Stimulated activated CD8-positive, alpha-beta memory T cell treated with anti-CD3 and anti-CD28 coated beads, Interleukin-4, amount 100 ng/mL, for 48 hours (primary cell): ENCODE data around the gene PIAS2.
"Not testable (repeated sequence)": the region's sequence is repeated elsewhere in the genome, so short reads cannot be mapped to it uniquely, and the experiment has no call there.

ENCODE experiments used
- DNase-seq: peaks from one replicate; pipeline ENCODE4 v3.0.0-alpha.2; 2020

PIAS2 gene

GRCh38 chr18:46830633-46831032 lies 86.7 kb downstream of the PIAS2 start:
- DNase-seq: no peak

GRCh38 chr18:46829947-46830346 lies 87.4 kb downstream of the PIAS2 start:
- no peak for DNase-seq

- no peak for DNase-seq
These were observed 87.8 kb downstream of the PIAS2 start for GRCh38 chr18:46829531-46829930.

- no peak for DNase-seq
These were observed 95.2 kb downstream of the PIAS2 start for GRCh38 chr18:46821856-46822711.

- DNase-seq: no peak
These were observed 96.4 kb downstream of the PIAS2 start for GRCh38 chr18:46820863-46821262.

GRCh38 chr18:46815661-46816060 lies 101.6 kb downstream of the PIAS2 start:
- no peak for DNase-seq

- no peak for DNase-seq
These were observed 102.9 kb downstream of the PIAS2 start for GRCh38 chr18:46814399-46814798.

- no peak for DNase-seq
These were observed 105.0 kb downstream of the PIAS2 start for GRCh38 chr18:46812311-46812710.

- no peak for DNase-seq
These were observed 106.8 kb downstream of the PIAS2 start for GRCh38 chr18:46810481-46811000.

GRCh38 chr18:46809145-46809544 lies 108.2 kb downstream of the PIAS2 start:
- DNase-seq: no peak

- not testable (repeated sequence) for DNase-seq
These were observed 121.4 kb downstream of the PIAS2 start for GRCh38 chr18:46795945-46796344.

GRCh38 chr18:46794607-46795006 lies 122.7 kb downstream of the PIAS2 start:
- DNase-seq: no peak

- no peak for DNase-seq
These were observed 123.7 kb downstream of the PIAS2 start for GRCh38 chr18:46793565-46793964.

- DNase-seq: no peak
These were observed 128.2 kb downstream of the PIAS2 start for GRCh38 chr18:46789088-46789487.

GRCh38 chr18:46787674-46788073 lies 129.6 kb downstream of the PIAS2 start:
- DNase-seq: no peak

GRCh38 chr18:46772357-46772756 lies 144.9 kb downstream of the PIAS2 start:
- no peak for DNase-seq

GRCh38 chr18:46771141-46771540 lies 146.2 kb downstream of the PIAS2 start:
- DNase-seq: no peak

- DNase-seq: no peak
These were observed 146.6 kb downstream of the PIAS2 start for GRCh38 chr18:46770708-46771107.

- DNase-seq: no peak
These were observed 149.0 kb downstream of the PIAS2 start for GRCh38 chr18:46768166-46768921.

- DNase-seq: no peak
These were observed 150.1 kb downstream of the PIAS2 start for GRCh38 chr18:46767217-46767616.

- no peak for DNase-seq
These were observed 152.7 kb downstream of the PIAS2 start for GRCh38 chr18:46764586-46764985.

- DNase-seq: no peak
These were observed 156.1 kb downstream of the PIAS2 start for GRCh38 chr18:46761059-46761769.

- DNase-seq: no peak
These were observed 157.4 kb downstream of the PIAS2 start for GRCh38 chr18:46759890-46760289.
